Suprapubic skin (tissue), 4 donors: ENCODE measurements around the gene RAMP2. TPM values are rescaled to one million over a fixed set of nuclear protein-coding genes. Genes with fewer than 3 reads are reported as not detected.
"Not testable (repeated sequence)": the region's sequence is repeated elsewhere in the genome, so short reads cannot be mapped to it uniquely, and the experiment has no call there.

ENCODE experiments used
- DNase-seq, 2 donors: peaks; one replicate each; pipeline ENCODE4 v3.0.0-alpha.2; 2019; ENCODE audit warnings: low spot score in 2 of 2
- H3K27ac ChIP-seq: fragments of 200-600 bp; sonication (generic); one replicate; pipeline ENCODE4 v1.5.1; 2019
- H3K27me3 ChIP-seq: fragments of 200-600 bp; sonication (generic); one replicate; pipeline ENCODE4 v1.5.1; 2019
- H3K36me3 ChIP-seq: fragments of 200-600 bp; sonication (generic); one replicate; pipeline ENCODE4 v1.5.1; 2019
- H3K4me1 ChIP-seq: fragments of 200-600 bp; sonication (generic); one replicate; pipeline ENCODE4 v1.5.1; 2019
- H3K4me3 ChIP-seq: fragments of 200-600 bp; sonication (generic); one replicate; pipeline ENCODE4 v1.5.1; 2019; ENCODE audit warnings: mild to moderate bottlenecking
- H3K9me3 ChIP-seq: fragments of 200-600 bp; sonication (generic); one replicate; pipeline ENCODE4 v1.5.1; 2019
- CTCF ChIP-seq, 2 donors: fragments of 200-600 bp in 1 of 2; fragments of 450-650 bp in 1 of 2; sonication (generic) in 1 of 2; IDR thresholded peaks; one replicate each; pipeline ENCODE4 v1.5.1; 2016 to 2019; ENCODE audit warnings: antibody characterized with exemption in 2 of 2, mild to moderate bottlenecking in 1 of 2, moderate library complexity in 1 of 2
- EP300 ChIP-seq: sonication (generic); formaldehyde crosslinking; IDR thresholded peaks from one replicate; pipeline ENCODE4 v1.6.1; 2017; ENCODE audit warnings: antibody characterized with exemption
- POLR2A ChIP-seq, 2 donors: fragments of 450-650 bp; IDR thresholded peaks; one replicate each; pipeline ENCODE4 v1.6.1; 2017; ENCODE audit warnings: antibody characterized with exemption in 2 of 2, mild to moderate bottlenecking in 2 of 2, moderate library complexity in 2 of 2
- POLR2AphosphoS5 ChIP-seq, 3 donors: sonication (generic); formaldehyde crosslinking; IDR thresholded peaks; one replicate each; pipeline ENCODE4 v1.6.1; 2017; ENCODE audit warnings: antibody characterized with exemption in 3 of 3
- WGBS: methylation state at CpG from one replicate; pipeline ENCODE4 v1.1.5; 2018; 5-methylcytosine and 5-hydroxymethylcytosine counted together
- total RNA-seq, 4 donors: library from RNA; depleted of rRNA; stranded (reverse); fragments of >200 nt; gene quantifications; one replicate each; pipeline ENCODE4 v1.1.0, GENCODE V29; 2016

RAMP2 gene
- 10 to 100 TPM in 3 of 4 donors, 1 to 10 TPM in 1; 5.2 to 21.8 (median 14.7) TPM for total RNA-seq

GRCh38 chr17:42760652-42761581 is at the start of gene RAMP2:
TSS of gene RAMP2 (plus strand) at chr17:42761227. CDS start at chr17:42761262, 35 bp downstream.
- TF ChIP-seq EP300: no peak
- TF ChIP-seq POLR2A (IDR thresholded peaks at IDR 0.05): no peak
- TF ChIP-seq CTCF (IDR thresholded peaks at IDR 0.05): no peak
- TF ChIP-seq POLR2AphosphoS5 (IDR thresholded peaks at IDR 0.05): no peak
- Histone ChIP-seq H3K36me3 (no peaks in the 10 kb centered on the region), H3K4me1 (peaks cover 40% of the 10 kb centered on the region), H3K4me3 (peak within 1 kb of the TSS; percentile 63), H3K27ac (peak within 1 kb of the TSS; percentile 64), H3K9me3 (no peaks in the 10 kb centered on the region), H3K27me3 (no peaks in the 10 kb centered on the region)
- WGBS: 4% methylated on average over 35 of the region's 92 CpGs
- DNase-seq: peak in 1 of 2 donors; percentile 66

GRCh38 chr17:42720996-42721583 is 39.9 kb upstream of the RAMP2 start:
- WGBS: 14% methylated on average over 2 of the region's 2 CpGs
- Histone ChIP-seq H3K9me3 (no peaks in the 10 kb centered on the region), H3K27ac (no peak overlapping the region), H3K27me3 (no peaks in the 10 kb centered on the region), H3K4me1 (no peaks in the 10 kb centered on the region), H3K4me3 (no peak overlapping the region), H3K36me3 (peaks cover 94% of the 10 kb centered on the region)
- TF ChIP-seq POLR2AphosphoS5 (IDR thresholded peaks at IDR 0.05) (no peak), CTCF (IDR thresholded peaks at IDR 0.05) (peak; percentile 26 to 63)
- no peak for DNase-seq

- no peak for TF ChIP-seq CTCF (IDR thresholded peaks at IDR 0.05)
- no peak for TF ChIP-seq EP300
- no peak for TF ChIP-seq POLR2A (IDR thresholded peaks at IDR 0.05)
- DNase-seq: no peak
- H3K27ac ChIP-seq: no peak overlapping the region
- H3K27me3 ChIP-seq: no peaks in the 10 kb centered on the region
- H3K36me3 ChIP-seq: peaks cover 95% of the 10 kb centered on the region
- no peak overlapping the region for H3K4me3 ChIP-seq
- 92% methylated on average over 3 of the region's 3 CpGs for whole genome bisulfite sequencing
- H3K4me1 ChIP-seq: no peaks in the 10 kb centered on the region
- H3K9me3 ChIP-seq: no peaks in the 10 kb centered on the region
These were observed 37.4 kb upstream of the RAMP2 start for GRCh38 chr17:42723636-42724035.

GRCh38 chr17:42725143-42725542 is 35.9 kb upstream of the RAMP2 start:
- Histone ChIP-seq H3K27ac (no peak overlapping the region), H3K27me3 (no peaks in the 10 kb centered on the region), H3K4me3 (no peak overlapping the region), H3K4me1 (no peaks in the 10 kb centered on the region), H3K9me3 (no peaks in the 10 kb centered on the region), H3K36me3 (peaks cover 95% of the 10 kb centered on the region)
- 96% methylated on average over 6 of the region's 6 CpGs for WGBS
- TF ChIP-seq EP300 (no peak), CTCF (IDR thresholded peaks at IDR 0.05) (no peak), POLR2A (IDR thresholded peaks at IDR 0.05) (no peak), POLR2AphosphoS5 (IDR thresholded peaks at IDR 0.05) (no peak)
- DNase-seq: no peak

GRCh38 chr17:42740699-42741098 is 20.3 kb upstream of the RAMP2 start:
- H3K9me3 ChIP-seq: no peaks in the 10 kb centered on the region

GRCh38 chr17:42742916-42743315 is 18.1 kb upstream of the RAMP2 start:
- not testable (repeated sequence) for H3K36me3 ChIP-seq, H3K27me3 ChIP-seq, H3K9me3 ChIP-seq, H3K27ac ChIP-seq, H3K4me3 ChIP-seq, DNase-seq
- H3K4me1 ChIP-seq: peaks cover 22% of the 10 kb centered on the region
- 90% methylated on average over 11 of the region's 11 CpGs for WGBS

More at GRCh38 chr17:42740699-42741098, 20.3 kb upstream of the RAMP2 start:
- H3K4me1 ChIP-seq: peaks cover 26% of the 10 kb centered on the region
- no peaks in the 10 kb centered on the region for H3K36me3 ChIP-seq
- 93% methylated on average over 1 of the region's 1 CpG for WGBS
- no peaks in the 10 kb centered on the region for H3K27me3 ChIP-seq
- no peak overlapping the region for H3K27ac ChIP-seq
- no peak for DNase-seq
- no peak overlapping the region for H3K4me3 ChIP-seq
- TF ChIP-seq POLR2A (IDR thresholded peaks at IDR 0.05) (no peak), EP300 (no peak), POLR2AphosphoS5 (IDR thresholded peaks at IDR 0.05) (no peak), CTCF (IDR thresholded peaks at IDR 0.05) (no peak)
